Stimulated activated CD4-positive, alpha-beta T cell treated with anti-CD3 and anti-CD28 coated beads, Interleukin-1b, Interleukin-23, amount 100 ng/mL, for 24 hours (primary cell): Measurements from ENCODE around the gene MARK2.

ENCODE experiments used
- DNase-seq, 4 experiments: peaks; one replicate each; pipeline ENCODE4 v3.0.0-alpha.2; 2020; ENCODE audit warnings: low read depth in 4 of 4, low spot score in 1 of 4

MARK2 gene

DNA sequence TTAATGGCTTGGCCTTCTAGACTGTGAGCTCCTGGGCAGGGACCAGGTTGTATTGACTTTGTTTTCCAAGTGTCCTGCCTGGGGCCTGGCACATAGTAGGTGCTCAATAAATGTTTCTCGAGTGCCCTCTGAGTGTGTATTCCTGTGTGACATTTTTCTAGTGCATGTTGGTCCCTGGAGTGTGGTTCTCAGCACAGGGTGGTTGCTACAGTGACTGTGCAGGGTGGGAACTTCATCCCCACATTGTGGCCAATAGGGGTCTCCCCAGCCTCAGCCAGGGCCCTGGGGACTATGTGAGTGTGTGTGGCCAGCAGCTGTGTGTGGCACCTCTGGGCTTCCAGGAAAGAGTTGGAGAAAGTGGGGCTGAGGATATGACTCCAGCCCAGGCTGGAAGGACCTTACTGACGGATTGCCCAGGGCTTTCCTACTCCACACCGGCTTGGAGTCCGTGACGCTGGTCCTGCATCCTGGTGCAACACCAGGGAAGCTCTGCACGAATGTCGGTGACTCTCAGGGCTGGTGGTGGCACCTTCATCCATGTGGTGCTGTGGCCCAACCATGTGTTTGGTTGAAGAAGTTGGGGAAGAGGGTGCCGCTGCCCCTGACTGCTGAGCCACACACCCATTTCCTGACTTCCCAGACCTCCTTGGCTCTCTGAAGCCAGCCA lies 9.0 kb upstream of the MARK2 start:
- no peak for DNase-seq

DNA sequence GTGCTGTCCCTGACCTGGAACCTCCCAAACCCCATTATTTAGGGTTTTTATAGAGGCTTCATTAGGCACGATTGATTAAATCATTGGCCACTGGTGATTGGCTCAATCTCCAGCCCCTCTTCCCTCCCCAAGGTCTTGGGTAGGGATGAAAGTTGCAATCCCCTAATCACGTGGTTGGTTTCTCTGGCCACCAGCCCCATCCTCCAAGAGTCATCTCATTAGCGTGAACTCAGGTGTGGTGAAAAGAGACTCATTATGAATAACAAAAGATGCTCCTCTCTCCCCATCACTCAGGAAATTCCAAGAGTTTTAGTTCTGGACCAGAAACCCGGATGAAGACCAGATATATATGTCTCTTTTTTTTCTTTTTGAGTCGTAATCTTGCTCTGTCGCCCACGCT lies 7.6 kb upstream of the MARK2 start:
- no peak for DNase-seq

DNA sequence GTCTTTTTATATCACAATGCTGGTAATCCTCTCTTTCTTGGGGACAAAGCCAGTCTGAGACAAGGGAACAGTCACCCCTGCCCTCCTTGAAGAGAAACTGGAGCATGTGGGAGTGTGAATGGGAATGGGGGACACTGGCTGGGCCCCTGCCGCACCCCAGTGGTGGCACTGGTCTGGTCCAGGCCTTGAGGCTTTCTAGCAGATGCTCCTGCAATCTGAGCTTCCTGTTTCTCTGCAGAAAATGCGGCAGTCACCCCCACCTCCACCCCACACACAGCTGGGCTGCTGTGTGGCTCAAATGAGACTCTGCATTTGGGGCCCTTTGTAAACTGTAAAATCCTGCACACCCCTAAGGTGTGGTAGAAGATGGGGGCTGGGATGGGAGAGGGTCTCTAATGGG lies 6.6 kb upstream of the MARK2 start:
- DNase-seq: no peak

DNA sequence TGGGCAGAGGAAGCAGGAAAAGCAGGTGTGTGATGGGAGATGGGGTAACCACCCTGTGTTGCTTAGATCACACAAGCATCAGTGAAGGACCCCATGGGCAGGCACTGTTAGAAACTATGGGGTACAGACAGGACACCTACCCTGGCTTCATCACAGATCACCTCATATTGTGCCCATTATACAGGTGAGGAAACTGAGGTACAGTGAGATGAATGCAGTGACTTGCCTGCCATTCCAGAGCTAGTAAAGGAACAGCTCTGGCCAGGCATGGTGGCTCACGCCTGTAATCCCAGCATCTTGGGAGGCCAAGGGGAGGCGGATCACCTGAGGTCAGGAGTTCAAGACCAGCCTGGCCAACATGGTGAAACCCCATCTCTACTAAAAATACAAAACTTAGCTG lies 5.9 kb upstream of the MARK2 start:
- no peak for DNase-seq

DNA sequence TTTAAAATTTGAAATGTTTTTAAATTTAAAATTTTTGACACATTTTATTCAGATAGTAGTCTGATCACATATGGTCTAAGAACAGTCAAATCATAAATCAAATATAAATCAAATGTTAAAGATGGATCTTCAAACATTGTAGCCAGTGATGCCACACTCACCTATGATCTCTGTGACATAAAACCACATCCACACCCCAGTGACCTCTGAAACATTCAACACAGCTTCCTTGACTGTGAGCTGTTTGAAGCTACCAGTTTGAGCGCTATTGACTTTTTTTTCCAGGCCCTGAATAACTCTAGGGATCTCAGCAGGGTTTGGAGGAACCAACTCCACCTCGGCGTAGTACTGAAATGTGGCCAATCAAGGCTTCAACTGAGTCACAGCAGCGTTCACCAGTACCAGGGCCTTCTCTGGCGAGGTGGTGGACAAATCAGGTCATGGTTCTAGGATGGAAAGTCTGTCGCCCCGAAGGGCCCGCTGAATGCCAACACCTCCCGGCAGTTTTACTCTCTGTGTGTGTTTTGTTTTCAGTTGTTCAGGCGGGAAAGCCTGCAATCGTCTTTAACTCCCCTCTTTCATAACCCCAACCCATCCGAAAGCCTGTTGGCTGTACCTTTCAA lies 4.3 kb upstream of the MARK2 start:
- no peak for DNase-seq

DNA sequence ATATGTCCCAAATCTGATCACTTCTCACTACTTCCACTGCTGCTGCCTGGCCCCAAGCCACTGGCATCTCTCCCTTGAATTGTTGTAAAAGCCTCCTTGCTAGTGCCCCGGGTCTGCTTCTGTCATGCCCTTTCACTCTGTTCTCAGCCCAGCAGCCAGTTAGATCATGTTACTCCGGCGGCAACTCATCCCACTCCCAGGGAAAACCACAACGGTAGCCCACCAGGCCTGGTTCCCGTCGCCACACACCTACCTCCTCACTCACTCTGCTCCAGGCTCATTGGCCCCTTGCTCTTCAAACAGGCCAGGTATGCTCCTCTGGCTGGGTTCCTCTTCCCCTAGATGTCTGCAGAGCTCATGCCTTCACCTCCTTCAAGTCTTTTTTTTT lies 3.8 kb upstream of the MARK2 start:
- DNase-seq: no peak

DNA sequence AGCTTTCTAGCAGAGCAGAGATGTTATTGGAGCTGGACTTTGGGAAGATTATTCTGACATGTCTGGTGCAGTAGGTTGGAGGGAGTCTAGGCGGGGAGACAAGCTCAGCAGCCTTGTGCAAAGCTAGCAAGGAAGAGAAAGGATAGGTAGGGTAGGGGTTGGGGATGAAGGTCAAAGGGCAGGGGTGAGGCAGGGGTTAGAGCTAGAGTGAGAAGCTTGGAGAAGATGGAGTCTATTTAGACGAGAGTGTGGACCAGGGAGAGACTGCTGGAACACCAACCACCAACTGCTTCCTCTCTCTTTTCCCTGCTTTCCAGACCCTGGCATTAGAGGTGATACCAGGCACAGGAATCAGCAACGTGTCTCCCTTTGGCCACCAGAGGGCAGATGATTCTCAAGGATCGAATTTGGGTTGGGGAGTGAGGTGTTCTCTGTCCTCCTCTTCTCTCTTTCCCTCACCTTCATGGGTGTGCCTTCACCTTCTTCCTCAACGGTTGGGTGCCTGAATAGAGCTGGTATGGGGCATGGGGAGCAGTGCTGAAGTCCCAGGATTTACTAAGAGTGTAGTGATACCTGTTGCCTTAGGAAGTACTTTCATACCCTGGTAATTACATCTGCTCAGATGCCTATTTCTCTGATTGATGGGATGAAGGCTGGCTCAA lies 1.8 kb upstream of the MARK2 start:
- DNase-seq: peak; percentile 53 to 63 (median 58)

DNA sequence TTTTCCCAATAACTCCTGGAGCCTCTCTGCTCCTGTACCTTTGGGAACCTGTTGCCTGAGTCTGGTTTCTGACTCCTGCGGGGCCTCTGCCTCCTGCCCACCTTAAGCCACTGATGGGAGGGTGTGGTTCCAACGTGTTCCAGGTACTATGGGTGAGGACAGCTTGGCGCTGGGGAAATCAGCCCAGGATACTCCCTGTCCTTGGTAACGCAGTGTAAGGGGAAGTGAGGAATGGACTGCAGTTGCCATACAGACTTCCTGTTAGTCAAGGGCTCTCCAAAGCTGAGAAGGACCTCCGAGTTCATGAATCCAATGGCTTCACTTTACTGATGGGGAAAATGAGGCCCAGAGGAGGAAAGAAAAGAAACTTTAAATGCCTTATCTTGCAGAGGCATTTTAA lies 1.2 kb upstream of the MARK2 start:
- no peak for DNase-seq

DNA sequence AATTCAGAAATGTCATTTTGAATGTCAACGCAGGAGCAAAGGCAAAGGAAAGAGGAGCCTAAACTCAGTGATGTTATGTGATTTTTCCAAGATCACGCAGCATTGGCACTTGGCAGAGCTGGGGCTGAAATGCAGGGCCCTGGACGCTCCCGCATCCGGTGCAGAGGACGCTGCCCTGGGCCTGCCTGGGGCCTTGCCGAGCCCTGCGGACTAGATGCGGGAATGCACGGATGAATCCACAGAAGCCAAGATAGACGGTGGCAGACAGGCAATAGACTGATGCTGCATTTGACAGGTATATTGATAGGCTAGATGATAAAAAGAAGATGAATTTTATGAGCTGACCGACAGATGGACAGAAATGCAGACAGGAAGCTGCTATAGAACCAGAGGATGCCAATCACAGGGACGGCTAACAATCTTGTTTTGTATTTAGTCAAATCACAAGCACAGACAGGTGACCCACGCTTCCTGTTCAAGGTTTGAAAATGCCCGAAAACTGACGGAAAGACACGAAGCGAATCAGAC lies 696 bp upstream of the MARK2 start:
- no peak for DNase-seq

DNA sequence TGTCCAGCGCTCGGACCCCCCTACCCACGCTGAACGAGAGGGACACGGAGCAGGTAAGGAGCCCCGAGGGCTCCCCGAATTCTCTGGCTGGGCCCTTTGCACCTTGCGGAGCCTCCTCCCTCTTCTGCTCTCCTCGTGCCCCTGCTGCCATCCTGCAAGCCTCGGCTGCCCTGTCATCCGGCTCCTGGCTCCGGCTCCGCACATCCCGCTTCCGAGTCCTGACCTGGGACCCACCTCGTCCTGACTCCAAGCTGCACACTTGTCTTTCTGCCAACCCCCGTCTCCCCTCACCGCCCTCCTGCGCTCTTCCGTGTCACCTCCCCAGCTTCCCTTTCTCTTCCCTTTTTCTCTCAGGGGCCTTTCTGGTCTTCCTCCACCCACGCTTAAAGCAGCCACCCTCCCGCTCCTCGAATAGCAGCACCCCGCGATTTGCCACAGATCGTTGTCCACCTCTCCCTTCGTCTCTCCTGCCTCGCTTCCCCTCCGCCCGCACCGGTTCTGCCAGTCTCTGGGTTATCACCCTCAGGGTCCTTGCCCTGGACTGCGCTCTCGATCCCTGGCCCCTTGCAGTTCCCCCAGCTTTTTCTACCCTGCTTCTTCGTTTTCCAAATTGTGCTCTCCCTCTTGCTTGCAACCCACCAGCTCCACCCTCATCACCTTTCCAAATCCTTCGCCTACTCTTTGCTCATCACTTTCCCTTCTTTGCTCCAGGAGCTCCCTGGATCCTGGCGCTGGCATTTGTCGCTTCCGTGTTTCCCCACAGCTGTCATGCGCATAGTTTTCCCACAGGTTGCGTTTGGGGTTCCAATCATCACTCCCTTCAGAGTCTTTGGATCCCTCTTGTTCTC lies 822 bp downstream of the MARK2 start:
- peak in 2 of 4 experiments; percentile 3 to 14 for DNase-seq

DNA sequence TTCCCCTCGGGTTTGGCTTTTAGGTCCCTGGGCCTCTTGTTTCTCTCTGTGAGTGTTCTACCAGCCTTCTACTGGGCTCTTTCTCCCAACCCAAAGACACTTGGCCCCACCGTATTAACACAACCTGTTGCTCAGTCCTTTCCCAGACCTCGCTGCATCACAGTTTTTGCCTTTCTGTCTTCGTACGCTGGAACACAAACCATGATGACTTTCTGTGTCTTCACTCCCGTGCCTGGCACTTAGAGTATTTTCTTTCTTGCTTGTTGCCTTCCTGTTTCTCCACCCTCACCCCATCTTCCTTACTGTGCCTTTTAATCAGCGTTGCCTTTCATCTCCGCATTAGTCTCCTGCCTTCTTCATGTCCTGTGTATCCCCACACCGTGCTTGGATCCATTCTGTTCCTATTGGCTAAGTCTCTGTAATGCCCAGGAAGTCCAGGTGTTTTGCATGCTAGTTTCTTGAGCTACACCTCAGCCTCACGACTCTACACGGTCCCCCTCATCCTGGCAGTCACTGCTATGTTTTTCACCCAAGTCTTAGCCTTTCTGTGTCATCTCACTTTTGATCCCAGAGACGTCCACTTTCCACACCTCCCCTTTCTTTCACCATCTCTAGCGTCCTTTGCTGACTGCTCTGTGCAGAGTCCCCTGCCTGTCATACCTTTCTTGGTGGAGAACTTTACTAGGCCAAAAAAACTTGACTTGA lies 1.6 kb downstream of the MARK2 start:
- DNase-seq: no peak

DNA sequence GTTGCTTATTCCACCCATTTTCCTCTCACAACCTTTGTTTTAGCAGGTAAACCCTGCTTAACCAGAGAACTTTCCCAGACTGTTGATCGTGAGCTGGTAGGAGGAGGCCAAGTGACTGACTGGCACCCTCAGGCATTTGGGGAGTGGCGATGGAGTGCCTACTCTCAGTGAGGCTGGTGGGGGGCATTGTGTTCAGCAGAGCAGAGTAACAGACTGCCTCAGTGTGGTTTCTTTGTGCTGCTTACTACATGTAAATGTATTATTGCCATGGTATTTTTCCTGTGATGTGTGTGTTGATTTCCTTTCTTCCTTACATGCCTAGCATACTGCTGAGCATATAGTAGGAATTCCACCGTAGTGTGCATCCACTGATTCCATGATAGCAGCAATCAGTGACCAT lies 2.6 kb downstream of the MARK2 start:
- DNase-seq: no peak

DNA sequence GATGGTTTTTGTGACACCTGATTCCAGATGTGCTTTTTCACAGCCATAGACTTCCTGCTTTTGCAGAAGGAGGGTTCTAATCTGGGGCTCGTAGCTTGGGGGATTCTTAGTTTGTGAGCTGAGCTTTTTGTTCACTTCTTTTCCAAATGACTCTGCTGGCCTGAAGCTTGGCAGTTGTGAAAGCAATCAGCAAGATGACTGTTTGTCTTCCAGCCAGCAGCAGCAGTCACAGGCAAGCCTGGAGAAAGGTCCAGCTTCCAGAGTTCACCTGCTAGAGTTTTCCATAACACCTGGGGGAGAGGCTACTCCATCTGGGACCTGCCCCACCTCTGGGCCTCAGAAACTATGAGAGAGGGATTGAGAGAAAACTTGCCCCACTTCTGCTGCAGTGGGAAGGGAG lies 4.1 kb downstream of the MARK2 start:
- DNase-seq: no peak

DNA sequence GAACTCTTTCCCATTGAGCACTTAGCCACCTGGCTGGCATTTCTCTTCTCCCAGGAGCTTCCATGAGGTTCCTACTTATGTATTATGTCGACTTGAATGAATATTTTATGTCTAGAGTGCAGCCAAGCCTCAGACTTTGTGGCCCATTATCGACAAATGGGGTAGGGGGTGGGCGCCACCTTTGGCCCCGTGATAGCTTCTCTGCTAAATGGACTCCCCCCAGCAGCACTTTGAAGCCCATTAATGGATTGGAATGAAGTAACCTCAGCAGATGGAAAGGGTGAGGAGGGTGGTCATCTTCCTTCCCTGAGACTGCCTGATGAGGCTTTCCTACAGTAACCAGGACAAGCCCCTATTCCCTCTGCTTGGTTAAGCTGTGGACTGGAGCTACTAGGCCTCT lies 5.9 kb downstream of the MARK2 start:
- no peak for DNase-seq

DNA sequence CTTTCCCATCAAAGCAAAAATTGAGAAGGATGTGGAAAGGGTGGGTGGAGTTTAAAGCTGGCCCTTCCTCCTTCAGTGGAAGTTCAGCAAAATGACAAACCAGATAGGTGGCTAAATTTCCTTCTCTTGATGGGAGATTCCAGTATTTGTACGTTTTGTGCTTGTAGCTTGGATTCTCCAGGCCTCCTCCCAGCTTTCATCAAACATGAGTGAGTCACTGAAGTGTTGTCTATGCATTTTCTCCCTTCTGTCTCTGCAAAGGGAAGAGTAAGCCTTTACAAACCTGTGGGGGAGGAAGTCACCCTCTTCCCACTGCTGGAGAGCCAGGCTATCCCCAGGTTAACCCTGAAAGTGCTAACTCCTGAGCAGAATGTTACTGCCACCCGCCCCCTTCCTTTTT lies 6.4 kb downstream of the MARK2 start:
- DNase-seq: no peak

DNA sequence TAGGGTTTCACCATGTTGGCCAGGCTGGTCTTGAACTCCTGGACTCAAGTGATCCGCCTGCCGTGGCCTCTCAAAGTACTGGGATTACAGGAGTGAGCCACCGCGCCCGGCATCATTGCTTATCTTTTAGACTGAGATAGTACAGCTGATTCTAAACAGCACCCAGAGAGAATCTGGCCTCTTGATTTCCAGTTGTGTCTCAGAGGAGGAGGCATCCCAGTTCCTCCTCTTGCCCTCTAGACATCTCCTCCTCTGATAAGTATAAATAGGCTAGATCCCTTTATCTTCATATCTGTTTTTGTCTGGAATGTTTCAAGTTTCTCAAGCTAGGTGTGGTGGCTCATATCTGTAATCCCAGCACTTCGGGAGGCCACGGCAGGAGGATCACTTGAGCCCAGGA lies 7.0 kb downstream of the MARK2 start:
- no peak for DNase-seq

DNA sequence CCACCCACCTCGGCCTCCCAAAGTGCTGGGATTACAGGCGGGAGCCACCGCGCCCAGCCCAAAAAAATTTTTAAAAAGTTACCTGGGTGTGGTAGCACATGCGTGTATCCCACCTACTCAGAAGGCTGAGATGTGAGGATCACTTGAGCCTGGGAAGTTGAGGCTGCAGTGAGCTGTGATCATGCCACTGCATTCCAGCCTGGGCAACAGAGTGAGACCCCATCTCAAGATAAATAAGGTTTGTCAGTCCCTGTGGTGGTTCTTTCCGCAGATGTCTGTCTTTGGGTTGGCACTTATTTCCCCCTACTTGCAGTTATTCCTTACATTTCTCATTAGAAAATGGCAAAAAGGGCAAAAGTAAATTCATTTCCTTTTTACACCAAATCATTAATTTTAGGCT lies 8.0 kb downstream of the MARK2 start:
- no peak for DNase-seq

DNA sequence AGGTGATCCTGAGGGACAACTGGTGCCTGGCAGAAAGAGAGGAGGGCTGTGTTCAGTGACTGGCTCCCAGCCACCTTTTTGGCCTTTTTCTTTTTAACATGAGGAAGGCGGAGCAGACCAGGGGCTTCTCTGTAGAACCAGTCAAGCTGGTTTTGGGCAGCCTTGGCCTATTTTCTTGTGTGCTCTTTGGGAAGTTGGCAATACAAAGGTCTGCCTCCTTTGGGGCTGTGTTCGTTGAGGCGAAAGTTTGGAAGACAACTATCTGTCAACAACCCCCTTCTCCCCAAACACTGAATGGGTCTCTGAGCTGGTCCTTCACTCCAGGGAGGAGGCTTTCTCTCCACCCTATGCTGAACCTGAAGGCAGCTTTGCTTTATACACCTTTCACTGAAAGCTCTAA lies 8.5 kb downstream of the MARK2 start:
- no peak for DNase-seq

DNA sequence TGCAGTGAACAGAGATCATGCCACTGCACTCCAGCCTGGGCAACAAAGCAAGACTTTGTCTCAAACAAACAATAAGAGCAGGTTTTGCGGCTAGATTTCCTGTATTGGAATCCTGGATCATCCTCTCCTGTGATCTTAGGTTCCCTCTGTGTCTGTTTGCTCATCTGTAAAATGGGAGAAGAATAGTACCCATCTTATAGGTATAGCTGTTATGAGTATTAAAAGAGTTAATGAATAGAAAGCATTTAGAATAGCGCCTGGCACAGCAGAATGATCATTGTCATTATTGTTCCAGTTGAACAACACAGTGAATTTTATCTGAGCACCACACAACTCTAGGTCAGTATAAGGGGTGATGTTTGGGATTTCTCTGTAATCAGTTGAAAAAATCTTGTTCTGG lies 10.8 kb downstream of the MARK2 start:
- no peak for DNase-seq

DNA sequence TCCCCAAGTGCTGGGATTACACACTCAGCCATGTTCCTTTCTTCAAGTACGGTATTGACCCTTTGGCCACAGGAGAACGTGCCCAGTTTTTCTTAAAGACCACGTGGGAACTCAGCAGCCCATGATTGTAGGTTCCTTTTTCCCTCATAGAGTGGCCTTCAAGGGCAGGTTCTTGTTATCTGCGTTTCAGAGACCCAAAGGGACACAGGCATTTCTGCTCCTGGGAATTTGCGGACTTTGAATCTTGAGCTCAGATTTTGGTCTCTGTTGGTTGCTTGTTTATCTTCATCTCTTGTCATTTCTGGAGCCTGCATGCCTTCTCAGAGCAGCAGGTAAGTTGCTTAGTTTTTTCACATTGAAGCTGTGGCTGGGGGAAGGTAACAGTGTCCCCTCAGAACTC lies 12.0 kb downstream of the MARK2 start:
- no peak for DNase-seq

DNA sequence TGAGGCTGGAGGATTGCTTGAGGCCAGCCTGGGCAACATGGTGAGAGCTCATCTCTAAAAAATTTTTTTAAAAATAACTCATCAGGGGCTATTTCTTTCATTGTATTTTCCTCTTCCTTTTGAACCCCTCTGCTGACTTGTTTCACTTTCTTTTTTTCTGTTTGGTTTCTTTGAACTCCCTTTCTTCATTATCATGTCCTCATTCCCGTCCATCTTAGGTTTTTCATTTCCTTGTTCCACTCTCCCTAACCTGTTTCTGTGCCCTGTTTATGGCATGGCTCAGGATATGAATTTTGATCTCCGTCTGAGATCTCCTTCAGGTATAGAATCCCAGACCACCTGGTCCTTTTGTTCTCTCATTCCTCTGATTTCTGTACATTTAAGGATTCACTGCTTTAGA lies 12.5 kb downstream of the MARK2 start:
- no peak for DNase-seq
